Fibroblast of the aortic adventitia (primary cell): Measurements from ENCODE around the gene RAD51B. TPM values are rescaled to one million over a fixed set of nuclear protein-coding genes. Genes with fewer than 3 reads are reported as not detected.

Experiments used
- DNase-seq: peaks from one replicate; pipeline ENCODE4 v3.0.0-alpha.2; 2010; ENCODE audit warnings: low read depth
- H3K4me3 ChIP-seq: 2 replicates; pipeline ENCODE4 v1.5.1; 2011; ENCODE audit warnings: low read depth, mild to moderate bottlenecking, control low read depth, low read length, moderate library complexity
- total RNA-seq: library from RNA; depleted of rRNA; stranded (reverse); fragments of >200 nt; gene quantifications from 2 replicates; pipeline ENCODE4 v1.2.3, GENCODE V29; 2012; ENCODE audit warnings: low replicate concordance
- TF ChIP-seq, protein P1 (sequence below): IDR thresholded peaks from 2 replicates; pipeline ENCODE4 v1.5.1; 2011; ENCODE audit warnings: mild to moderate bottlenecking, low read length, control low read depth, inconsistent platforms; ENCODE audit not compliant: insufficient read depth

The RAD51B gene
- total RNA-seq, 1 donor: 28.7 TPM

DNA sequence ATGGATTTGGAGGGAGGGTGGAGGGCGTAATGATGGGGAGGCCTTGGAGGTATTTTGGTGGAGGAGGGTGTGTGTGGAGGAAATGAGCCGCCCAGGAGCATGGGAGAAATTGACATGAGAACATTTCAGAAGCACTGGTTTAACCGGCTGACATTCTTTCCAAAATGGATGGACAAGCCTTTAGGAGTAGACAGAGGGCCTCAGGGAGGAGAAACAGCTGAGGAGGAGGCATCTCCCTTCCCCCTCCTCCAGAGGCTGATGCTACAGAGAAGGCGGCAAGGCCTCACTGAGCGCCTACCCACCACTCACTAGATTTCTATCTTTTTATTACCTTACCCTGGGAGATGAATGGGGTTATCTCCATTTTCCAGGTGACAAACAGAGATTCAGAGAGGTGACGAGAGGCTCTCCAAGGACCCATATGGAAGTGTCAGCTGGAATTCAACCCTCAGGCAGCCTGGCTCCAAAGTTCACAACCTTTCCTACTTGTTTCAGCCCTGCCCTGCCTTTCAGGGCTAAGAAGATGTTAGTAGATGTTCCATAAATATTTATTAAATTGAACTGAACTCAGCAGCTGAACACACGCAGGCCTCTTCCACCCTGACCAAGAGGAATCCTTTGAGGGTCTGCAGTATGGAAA lies 683.7 kb downstream of the RAD51B start:
- no peak overlapping the region for H3K4me3 ChIP-seq
- DNase-seq: no peak
- TF ChIP-seq, protein P1, sequence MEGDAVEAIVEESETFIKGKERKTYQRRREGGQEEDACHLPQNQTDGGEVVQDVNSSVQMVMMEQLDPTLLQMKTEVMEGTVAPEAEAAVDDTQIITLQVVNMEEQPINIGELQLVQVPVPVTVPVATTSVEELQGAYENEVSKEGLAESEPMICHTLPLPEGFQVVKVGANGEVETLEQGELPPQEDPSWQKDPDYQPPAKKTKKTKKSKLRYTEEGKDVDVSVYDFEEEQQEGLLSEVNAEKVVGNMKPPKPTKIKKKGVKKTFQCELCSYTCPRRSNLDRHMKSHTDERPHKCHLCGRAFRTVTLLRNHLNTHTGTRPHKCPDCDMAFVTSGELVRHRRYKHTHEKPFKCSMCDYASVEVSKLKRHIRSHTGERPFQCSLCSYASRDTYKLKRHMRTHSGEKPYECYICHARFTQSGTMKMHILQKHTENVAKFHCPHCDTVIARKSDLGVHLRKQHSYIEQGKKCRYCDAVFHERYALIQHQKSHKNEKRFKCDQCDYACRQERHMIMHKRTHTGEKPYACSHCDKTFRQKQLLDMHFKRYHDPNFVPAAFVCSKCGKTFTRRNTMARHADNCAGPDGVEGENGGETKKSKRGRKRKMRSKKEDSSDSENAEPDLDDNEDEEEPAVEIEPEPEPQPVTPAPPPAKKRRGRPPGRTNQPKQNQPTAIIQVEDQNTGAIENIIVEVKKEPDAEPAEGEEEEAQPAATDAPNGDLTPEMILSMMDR: no peak

DNA sequence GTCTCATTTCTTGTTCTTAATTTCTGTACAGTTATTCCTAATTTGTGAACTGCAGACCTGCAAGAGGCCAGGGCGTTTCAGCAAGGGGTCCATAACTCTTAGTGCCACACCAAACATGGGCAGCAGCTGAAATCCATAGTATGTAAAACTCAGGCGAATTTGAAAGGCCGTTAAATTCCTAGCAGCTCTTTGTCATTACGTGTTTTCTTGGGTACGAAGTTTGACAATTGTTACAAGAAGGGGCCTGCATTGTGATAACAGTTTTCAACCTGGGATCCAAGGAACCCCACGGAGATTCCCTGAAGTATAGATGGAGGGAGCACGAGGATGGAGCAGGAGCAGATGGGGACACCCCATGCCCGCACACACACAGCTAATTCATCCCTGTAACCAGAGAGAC lies 685.3 kb downstream of the RAD51B start:
- H3K4me3 ChIP-seq: no peak overlapping the region
- DNase-seq: no peak
- TF ChIP-seq, protein P1: no peak

DNA sequence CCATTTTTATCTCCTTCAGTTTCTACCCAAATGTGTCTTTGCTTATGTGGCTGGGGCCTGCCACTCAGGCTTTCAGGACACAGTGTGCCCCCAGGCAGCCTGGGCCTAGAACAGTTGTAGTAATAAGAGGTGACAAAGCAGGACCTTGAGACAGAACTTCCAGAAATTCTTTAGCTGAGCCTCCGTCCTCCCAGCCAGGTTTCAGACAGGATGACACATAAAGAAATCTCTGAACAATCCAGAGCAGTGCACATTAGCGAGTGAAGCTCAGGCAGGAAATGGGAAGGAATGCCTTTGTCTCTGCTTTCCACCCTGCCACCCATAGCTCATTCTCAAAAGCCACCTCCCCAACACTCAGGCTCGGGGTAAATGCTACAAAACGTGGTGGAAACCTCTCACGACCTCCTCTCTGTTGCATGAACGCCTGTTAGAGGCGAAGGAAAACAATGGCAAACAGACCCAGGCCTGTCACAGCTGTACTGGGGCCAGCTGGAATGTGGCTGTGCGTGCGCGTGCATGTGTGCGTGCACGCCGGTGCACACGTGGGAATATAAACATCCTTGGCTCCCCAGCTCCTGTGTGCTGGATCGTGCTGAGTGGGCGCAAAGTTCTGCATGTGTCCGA lies 686.6 kb downstream of the RAD51B start:
- peak; percentile 64 for DNase-seq
- TF ChIP-seq, protein P1: no peak
- H3K4me3 ChIP-seq: no peak overlapping the region

DNA sequence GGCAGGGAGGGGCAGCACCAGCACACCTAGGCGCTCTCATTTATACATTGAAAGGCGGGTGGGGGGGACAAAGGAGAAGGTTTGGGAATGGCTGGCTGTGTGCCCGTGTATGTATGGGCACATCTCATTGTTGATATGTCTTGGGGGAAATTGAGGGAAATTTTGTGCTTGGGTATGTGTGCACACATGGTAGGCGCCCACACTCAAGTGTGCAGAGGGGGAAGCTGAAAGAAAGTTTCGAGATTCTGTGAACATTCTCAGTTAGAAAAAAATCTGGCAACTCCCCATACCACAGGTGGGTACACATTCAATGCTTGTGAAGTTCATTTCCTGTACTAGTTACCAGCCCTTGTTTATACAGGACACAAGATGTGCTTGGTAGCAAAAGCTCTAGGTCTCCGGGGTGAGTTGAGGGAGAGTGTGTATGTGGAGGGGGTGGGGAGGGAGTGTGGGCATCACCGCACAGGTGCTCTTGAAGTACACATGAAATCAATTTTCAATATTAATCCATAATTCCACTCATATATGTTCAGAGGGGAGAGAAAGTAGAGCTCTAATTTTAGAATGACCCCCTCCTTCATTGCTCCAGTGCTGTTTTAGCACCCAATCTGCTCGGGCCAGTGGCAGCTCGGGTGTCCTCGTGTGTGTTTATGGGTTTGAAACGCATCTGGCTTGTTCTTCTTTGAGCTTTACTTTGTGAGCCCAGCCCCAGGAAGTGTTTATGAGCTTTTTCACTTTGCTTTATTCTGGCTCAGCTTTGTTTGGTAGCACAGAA lies 687.3 kb downstream of the RAD51B start:
- no peak for DNase-seq
- H3K4me3 ChIP-seq: no peak overlapping the region
- TF ChIP-seq, protein P1: no peak

DNA sequence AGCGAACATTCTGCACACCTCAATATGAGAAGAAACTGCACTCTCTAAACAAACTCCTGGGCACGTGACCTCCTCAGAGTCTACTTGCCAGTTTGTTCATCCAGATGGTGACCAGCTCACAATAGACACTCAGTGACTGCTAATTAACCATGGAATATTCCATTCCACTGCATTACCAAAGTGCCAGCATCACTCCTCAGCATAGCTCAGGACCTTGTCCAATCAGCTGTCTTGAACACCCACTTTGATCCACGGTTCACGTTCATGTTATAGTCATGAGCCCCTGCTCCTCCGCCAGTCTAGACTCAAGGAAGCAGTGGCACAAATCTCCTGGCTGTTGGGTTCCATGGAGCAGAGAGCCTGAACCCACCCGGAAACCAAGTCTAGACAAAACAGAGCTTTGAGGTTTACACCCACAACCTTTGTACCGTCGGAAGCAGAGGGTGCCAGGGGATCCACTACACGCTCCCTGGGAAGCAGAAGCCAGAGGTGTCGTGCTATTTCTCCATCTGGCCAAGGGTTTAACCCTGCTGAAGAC lies 688.0 kb downstream of the RAD51B start:
- DNase-seq: no peak
- TF ChIP-seq, protein P1: no peak
- H3K4me3 ChIP-seq: no peak overlapping the region

DNA sequence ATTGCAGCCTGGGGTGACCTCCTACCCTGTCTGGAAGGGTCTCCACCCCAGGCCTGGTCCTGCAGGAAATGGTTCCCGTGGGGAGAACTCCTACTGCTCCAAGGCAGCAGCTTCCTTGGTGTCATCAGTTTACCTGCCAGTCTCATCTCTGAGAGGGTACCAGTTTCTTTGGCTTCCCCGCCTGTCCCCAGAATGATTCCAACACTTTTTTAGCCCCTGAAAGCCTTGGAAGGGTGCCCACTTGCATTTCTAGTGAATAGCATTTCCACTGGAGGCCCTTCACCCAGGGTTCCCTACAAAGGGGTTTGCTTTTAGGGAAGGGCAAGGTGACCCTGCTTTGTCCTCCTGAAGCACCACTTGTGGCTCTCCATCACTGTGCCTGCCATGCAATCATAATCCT lies 689.0 kb downstream of the RAD51B start:
- DNase-seq: no peak
- TF ChIP-seq, protein P1: no peak

More for the DNA sequence above, 689.0 kb downstream of the RAD51B start:
- no peak overlapping the region for H3K4me3 ChIP-seq
